Activated CD4-positive, alpha-beta T cell treated with anti-CD3 and anti-CD28 coated beads, Interleukin-2, amount 10 ng/mL, durations not matched to agents 7 days and 5 days (primary cell): ENCODE measurements around the gene TMEM89. TPM values are rescaled to one million over a fixed set of nuclear protein-coding genes. Genes with fewer than 3 reads are reported as not detected.

Experiments used
- CTCF ChIA-PET: fragments of 350-600 bp; sonication (Branson Sonifier 250); formaldehyde crosslinking; loops from one replicate; lab custom pipeline; 2021; ENCODE audit warnings: antibody characterized with exemption; lab: Charles Lee
- POLR2A ChIA-PET: fragments of 350-600 bp; sonication (Branson Sonifier 250); formaldehyde crosslinking; loops from one replicate; lab custom pipeline; 2021; ENCODE audit warnings: antibody characterized with exemption; lab: Charles Lee
- DNase-seq: peaks from one replicate; pipeline ENCODE4 v3.0.0-alpha.2; 2020
- H3K27ac Mint-ChIP-seq: one replicate; pipeline ENCODE4 v1.8.0; 2021; ENCODE audit warnings: mild to moderate bottlenecking, moderate library complexity, mixed read lengths
- H3K27me3 Mint-ChIP-seq: one replicate; pipeline ENCODE4 v1.8.0; 2021; ENCODE audit warnings: mixed read lengths
- H3K36me3 Mint-ChIP-seq: one replicate; pipeline ENCODE4 v1.8.0; 2021; ENCODE audit warnings: low read depth, mixed read lengths
- H3K4me1 Mint-ChIP-seq: one replicate; pipeline ENCODE4 v1.8.0; 2021; ENCODE audit warnings: mixed read lengths
- H3K4me3 Mint-ChIP-seq: one replicate; pipeline ENCODE4 v1.8.0; 2021; ENCODE audit warnings: mild to moderate bottlenecking, moderate library complexity, mixed read lengths
- H3K9me3 Mint-ChIP-seq: one replicate; pipeline ENCODE4 v1.8.0; 2021; ENCODE audit warnings: mixed read lengths
- total RNA-seq, 2 experiments: library from RNA; stranded (reverse); gene quantifications; one replicate each; pipeline ENCODE4 v1.2.3, GENCODE V29; 2021

TMEM89 gene
- total RNA-seq, 2 experiments from 2014 or later, result 0.32 to 0.33 TPM

GRCh38 chr3:48637305-48637704 is 15.7 kb upstream of the TMEM89 start:
- peaks cover 20% of the 10 kb centered on the region for H3K4me1 Mint-ChIP-seq
- H3K4me3 Mint-ChIP-seq, result peak overlapping the region; percentile 88
- no peak for DNase-seq
- ChIA-PET CTCF (interaction anchor here (1.1 to 5.2 kb wide), 2 partner anchors 13 to 20 kb away, joined by 5 to 40 read pairs; partner anchors contain the start of gene TMEM89), POLR2A (no interaction called here)
- no peaks in the 10 kb centered on the region for H3K9me3 Mint-ChIP-seq
- H3K36me3 Mint-ChIP-seq, result peaks cover 2% of the 10 kb centered on the region
- H3K27ac Mint-ChIP-seq, result peak overlapping the region; percentile 63
- H3K27me3 Mint-ChIP-seq, result no peaks in the 10 kb centered on the region

GRCh38 chr3:48636149-48636655 is 14.6 kb upstream of the TMEM89 start:
- Mint-ChIP-seq H3K27me3 (no peaks in the 10 kb centered on the region), H3K36me3 (peaks cover 2% of the 10 kb centered on the region), H3K4me1 (peaks cover 20% of the 10 kb centered on the region), H3K4me3 (peak overlapping the region; percentile 88), H3K27ac (peak overlapping the region; percentile 90), H3K9me3 (no peaks in the 10 kb centered on the region)
- ChIA-PET CTCF (interaction anchor here (0.6 to 5.2 kb wide), 26 partner anchors 11 to 829 kb away, joined by 3 to 40 read pairs (median 4); partner anchors contain the start of genes CAMP, CELSR3, IP6K2 and NDUFAF3), POLR2A (interaction anchor here (1.0 kb wide), 1 partner anchor 163 kb away, joined by 6 read pairs; no protein-coding TSS in a partner anchor)
- no peak for DNase-seq

GRCh38 chr3:48635222-48636021 is 13.9 kb upstream of the TMEM89 start, which contains the start of gene SLC26A6:
Gene SLC26A6, minus strand, starts transcription at chr3:48635461. Its CDS starts 68 bp downstream, at chr3:48635393.
- peak within 1 kb of the TSS; percentile 88 for H3K4me3 Mint-ChIP-seq

GRCh38 chr3:48634661-48635221 is 13.2 kb upstream of the TMEM89 start:
- peak; percentile 51 for DNase-seq
- POLR2A ChIA-PET, result interaction anchor here (0.6 kb wide), 1 partner anchor 1938 kb away, joined by 4 read pairs; no protein-coding TSS in a partner anchor
- peaks cover 20% of the 10 kb centered on the region for H3K4me1 Mint-ChIP-seq
- H3K27me3 Mint-ChIP-seq, result no peaks in the 10 kb centered on the region
- H3K4me3 Mint-ChIP-seq, result peak overlapping the region; percentile 88
- H3K9me3 Mint-ChIP-seq, result no peaks in the 10 kb centered on the region
- CTCF ChIA-PET, result interaction anchor here (0.5 to 5.2 kb wide), 27 partner anchors 10 to 644 kb away, joined by 3 to 40 read pairs (median 5); partner anchors contain the start of genes CELSR3, IP6K2, NCKIPSD and NDUFAF3
- no peak overlapping the region for H3K27ac Mint-ChIP-seq
- H3K36me3 Mint-ChIP-seq, result peaks cover 2% of the 10 kb centered on the region

More at GRCh38 chr3:48635222-48636021, 13.9 kb upstream of the TMEM89 start, which contains the start of gene SLC26A6:
- Mint-ChIP-seq H3K36me3 (peaks cover 2% of the 10 kb centered on the region), H3K9me3 (no peaks in the 10 kb centered on the region), H3K27me3 (no peaks in the 10 kb centered on the region), H3K27ac (peak within 1 kb of the TSS; percentile 90), H3K4me1 (peaks cover 20% of the 10 kb centered on the region)
- CTCF ChIA-PET, result interaction anchor here (0.5 to 5.2 kb wide), 29 partner anchors 11 to 643 kb away, joined by 3 to 40 read pairs (median 4); partner anchors contain the start of genes CAMP, CELSR3, IP6K2 and NCKIPSD
- POLR2A ChIA-PET, result interaction anchor here (0.6 to 1.0 kb wide), 2 partner anchors 162 to 1938 kb away, joined by 4 to 6 read pairs; no protein-coding TSS in a partner anchor
- DNase-seq, result peak; percentile 96

GRCh38 chr3:48633743-48634142 is 12.2 kb upstream of the TMEM89 start:
- CTCF ChIA-PET, result interaction anchor here (1.0 to 5.2 kb wide), 9 partner anchors 10 to 354 kb away, joined by 3 to 40 read pairs (median 6); partner anchors contain the start of genes CELSR3, IP6K2, PFKFB4 and TMEM89
- peaks cover 20% of the 10 kb centered on the region for H3K4me1 Mint-ChIP-seq
- peak overlapping the region; percentile 88 for H3K4me3 Mint-ChIP-seq

GRCh38 chr3:48633256-48633655 is 11.7 kb upstream of the TMEM89 start:
- POLR2A ChIA-PET, result no interaction called here
- H3K27ac Mint-ChIP-seq, result no peak overlapping the region

More at GRCh38 chr3:48633743-48634142, 12.2 kb upstream of the TMEM89 start:
- Mint-ChIP-seq H3K9me3 (no peaks in the 10 kb centered on the region), H3K27me3 (no peaks in the 10 kb centered on the region), H3K27ac (no peak overlapping the region), H3K36me3 (peaks cover 2% of the 10 kb centered on the region)
- POLR2A ChIA-PET, result no interaction called here
- no peak for DNase-seq

GRCh38 chr3:48631516-48632448 is 10.2 kb upstream of the TMEM89 start:
- DNase-seq, result no peak
- Mint-ChIP-seq H3K27me3 (no peaks in the 10 kb centered on the region), H3K4me1 (peaks cover 17% of the 10 kb centered on the region), H3K9me3 (no peaks in the 10 kb centered on the region), H3K27ac (no peak overlapping the region), H3K36me3 (peaks cover 8% of the 10 kb centered on the region), H3K4me3 (no peak overlapping the region)
- POLR2A ChIA-PET, result no interaction called here
- CTCF ChIA-PET, result interaction anchor here (1.4 to 4.2 kb wide), 2 partner anchors 18 to 74 kb away, joined by 3 to 26 read pairs; partner anchors contain the start of gene PFKFB4

More at GRCh38 chr3:48633256-48633655, 11.7 kb upstream of the TMEM89 start:
- Mint-ChIP-seq H3K9me3 (no peaks in the 10 kb centered on the region), H3K4me1 (peaks cover 20% of the 10 kb centered on the region), H3K4me3 (peak overlapping the region; percentile 88), H3K36me3 (peaks cover 2% of the 10 kb centered on the region), H3K27me3 (no peaks in the 10 kb centered on the region)
- DNase-seq, result no peak
- CTCF ChIA-PET, result interaction anchor here (0.6 to 5.2 kb wide), 8 partner anchors 9 to 309 kb away, joined by 3 to 40 read pairs (median 5); partner anchors contain the start of genes PFKFB4, TMEM89 and UQCRC1

GRCh38 chr3:48630833-48631232 is 9.3 kb upstream of the TMEM89 start:
- H3K9me3 Mint-ChIP-seq, result no peaks in the 10 kb centered on the region
- H3K27me3 Mint-ChIP-seq, result no peaks in the 10 kb centered on the region
- ChIA-PET CTCF (interaction anchor here (1.4 kb wide), 1 partner anchor 19 kb away, joined by 3 read pairs; no protein-coding TSS in a partner anchor), POLR2A (no interaction called here)
- H3K4me3 Mint-ChIP-seq, result no peak overlapping the region
- DNase-seq, result no peak
- H3K36me3 Mint-ChIP-seq, result peaks cover 15% of the 10 kb centered on the region
- H3K27ac Mint-ChIP-seq, result no peak overlapping the region
- peaks cover 12% of the 10 kb centered on the region for H3K4me1 Mint-ChIP-seq

- ChIA-PET POLR2A (no interaction called here), CTCF (interaction anchor here (0.6 kb wide), 1 partner anchor 1411 kb away, joined by 4 read pairs; no protein-coding TSS in a partner anchor)
- DNase-seq, result no peak
- Mint-ChIP-seq H3K4me3 (no peak overlapping the region), H3K36me3 (peaks cover 15% of the 10 kb centered on the region), H3K27me3 (no peaks in the 10 kb centered on the region), H3K27ac (peak overlapping the region; percentile 52), H3K4me1 (peaks cover 9% of the 10 kb centered on the region), H3K9me3 (no peaks in the 10 kb centered on the region)
Observed at GRCh38 chr3:48630407-48630806, 8.8 kb upstream of the TMEM89 start.

- Mint-ChIP-seq H3K4me3 (no peak overlapping the region), H3K27ac (no peak overlapping the region), H3K36me3 (peaks cover 15% of the 10 kb centered on the region), H3K4me1 (peaks cover 13% of the 10 kb centered on the region), H3K27me3 (no peaks in the 10 kb centered on the region), H3K9me3 (no peaks in the 10 kb centered on the region)
- CTCF ChIA-PET, result interaction anchor here (0.6 kb wide), 1 partner anchor 1411 kb away, joined by 4 read pairs; no protein-coding TSS in a partner anchor
- POLR2A ChIA-PET, result no interaction called here
- no peak for DNase-seq
Observed at GRCh38 chr3:48629894-48630293, 8.3 kb upstream of the TMEM89 start.
